Panc1 (cell line): ENCODE results near the gene WDFY1. TPM values are rescaled to one million over a fixed set of nuclear protein-coding genes. Genes with fewer than 3 reads are reported as not detected.

ENCODE experiments used
- ATAC-seq: fragments of 200-7000 bp; cut with Tn5 transposase; 2 replicates; pipeline ENCODE4 v1.9.1; 2020; ENCODE audit warnings: mild to moderate bottlenecking, moderate library complexity
- BruUV-seq: library from RNA; stranded (reverse); fragments of 400-500 nt; replicated peaks from 2 replicates; lab custom pipeline; 2021; lab: Mats Ljungman, UMichigan
- CTCF ChIA-PET: fragments of 300-600 bp; sonication (Branson Sonifier 250); formaldehyde crosslinking; loops from one replicate; lab custom pipeline; 2022; ENCODE audit warnings: antibody characterized with exemption; lab: Charles Lee
- POLR2A ChIA-PET: fragments of 300-600 bp; sonication (Branson Sonifier 250); formaldehyde crosslinking; loops from one replicate; lab custom pipeline; 2022; ENCODE audit warnings: antibody characterized with exemption; lab: Charles Lee
- DNase-seq: peaks from one replicate; pipeline ENCODE4 v3.0.0-alpha.2; 2010; ENCODE audit warnings: low read depth, low spot score
- H3K27ac ChIP-seq: 2 replicates; pipeline ENCODE4 v1.5.1; 2011; ENCODE audit warnings: mild to moderate bottlenecking, low read length, inconsistent platforms
- H3K27me3 ChIP-seq: fragments of 200-500 bp; sonication (Bioruptor generic); 2 replicates; pipeline ENCODE4 v1.6.0; 2014; ENCODE audit warnings: low read length, inconsistent platforms; ENCODE audit not compliant: control insufficient read depth, insufficient read depth
- H3K36me3 ChIP-seq: fragments of 200-500 bp; sonication (Bioruptor generic); 2 replicates; pipeline ENCODE4 v1.5.1; 2014; ENCODE audit warnings: inconsistent platforms, mild to moderate bottlenecking, low read length, moderate library complexity; ENCODE audit not compliant: control insufficient read depth, insufficient read depth
- H3K4me1 ChIP-seq: 2 replicates; pipeline ENCODE4 v1.5.1; 2011; ENCODE audit warnings: inconsistent platforms, mild to moderate bottlenecking, low read length, moderate library complexity; ENCODE audit not compliant: control insufficient read depth, insufficient read depth
- H3K4me3 ChIP-seq, 2 experiments: 2 replicates each; pipeline ENCODE4 v1.5.1; 2011 to 2012; ENCODE audit warnings: low read depth in 2 of 2, low read length in 2 of 2, mild to moderate bottlenecking in 2 of 2, inconsistent platforms in 1 of 2, moderate library complexity in 1 of 2
- H3K9me3 ChIP-seq: fragments of 200-500 bp; sonication (Bioruptor generic); 2 replicates; pipeline ENCODE4 v1.5.1; 2014; ENCODE audit warnings: low read depth, mild to moderate bottlenecking, inconsistent platforms, low read length, moderate library complexity; ENCODE audit not compliant: control insufficient read depth, insufficient read depth
- CTCF ChIP-seq: fragments of 450-650 bp; IDR thresholded peaks from 2 replicates; pipeline ENCODE4 v1.5.1; 2017; ENCODE audit warnings: mild to moderate bottlenecking
- POLR2AphosphoS5 ChIP-seq: IDR thresholded peaks from 2 replicates; pipeline ENCODE4 v1.6.1; 2012; ENCODE audit warnings: mild to moderate bottlenecking, low read depth, low read length, moderate library complexity
- REST ChIP-seq, 2 experiments: IDR thresholded peaks; 2 replicates each; pipeline ENCODE4 v1.6.1; 2011 to 2012; ENCODE audit warnings: low read depth in 2 of 2, control low read depth in 1 of 2, low read length in 1 of 2, mild to moderate bottlenecking in 1 of 2, moderate library complexity in 1 of 2; ENCODE audit not compliant: insufficient read depth in 1 of 2
- SIN3A ChIP-seq: IDR thresholded peaks from 2 replicates; pipeline ENCODE4 v1.6.1; 2012; ENCODE audit warnings: low read depth, mild to moderate bottlenecking, low read length, moderate library complexity, borderline replicate concordance; ENCODE audit not compliant: insufficient read depth
- TCF7L2 ChIP-seq: IDR thresholded peaks from 2 replicates; pipeline ENCODE4 v1.6.1; 2011; ENCODE audit warnings: mild to moderate bottlenecking, low read depth, low read length, inconsistent platforms
- in situ Hi-C: cut with HindIII; loops from 2 replicates; pipeline ENCODE4 v1.10.0; 2016; ENCODE audit warnings: low sequenced_read_pairs, low pct_unique_long_range_greater_than_20kb
- intact Hi-C: fragments of 100-400 bp; cut with micrococcal nuclease; formaldehyde crosslinking; loops from one replicate; pipeline ENCODE4 v1.10.0; 2022; ENCODE audit not compliant: unreplicated experiment
- total RNA-seq: library from RNA; stranded (reverse); gene quantifications from one replicate; pipeline ENCODE4 v1.2.1, GENCODE V29; 2021; ENCODE audit not compliant: unreplicated experiment

Gene WDFY1
- total RNA-seq, 1 experiment from 2014 or later = 48.5 TPM

GRCh38 chr2:223894968-223895367 is 50.2 kb downstream of the WDFY1 start:
- peaks cover 15% of the 10 kb centered on the region for H3K36me3 ChIP-seq
- intact Hi-C loops (no loop called here), in situ Hi-C loops (no loop called here)
- no peaks in the 10 kb centered on the region for H3K27me3 ChIP-seq
- no peaks in the 10 kb centered on the region for H3K9me3 ChIP-seq
- no peak for ATAC-seq
- DNase-seq = no peak
- H3K4me1 ChIP-seq = no peaks in the 10 kb centered on the region
- ChIA-PET POLR2A (no interaction called here), CTCF (no interaction called here)
- TSS peak; percentile 23 for BruUV-seq
- TF ChIP-seq POLR2AphosphoS5 (no peak), REST (IDR thresholded peaks at IDR 0.05; ENCODE audit: insufficient read depth in 1 of 2, low read depth in 2 of 2, low read length in 1 of 2) (no peak), TCF7L2 (no peak), CTCF (no peak), SIN3A (no peak)
- H3K4me3 ChIP-seq = no peak overlapping the region
- H3K27ac ChIP-seq = no peak overlapping the region

- intact Hi-C loops (no loop called here), in situ Hi-C loops (no loop called here)
- Histone ChIP-seq H3K27ac (no peak overlapping the region), H3K36me3 (peaks cover 12% of the 10 kb centered on the region), H3K27me3 (no peaks in the 10 kb centered on the region), H3K4me1 (no peaks in the 10 kb centered on the region), H3K9me3 (no peaks in the 10 kb centered on the region), H3K4me3 (no peak overlapping the region)
- ChIA-PET POLR2A (no interaction called here), CTCF (no interaction called here)
- no peak for DNase-seq
- TF ChIP-seq SIN3A = no peak
- no peak for TF ChIP-seq TCF7L2
- TF ChIP-seq CTCF = no peak
- no peak for TF ChIP-seq REST (IDR thresholded peaks at IDR 0.05; ENCODE audit: insufficient read depth in 1 of 2, low read depth in 2 of 2, low read length in 1 of 2)
- no peak for TF ChIP-seq POLR2AphosphoS5
- no TSS peak for BruUV-seq
- no peak for ATAC-seq
Measured at GRCh38 chr2:223894009-223894408, 51.1 kb downstream of the WDFY1 start.
